ENCODE measurements around the gene MYRIP. TPM values are rescaled to one million over a fixed set of nuclear protein-coding genes. Genes with fewer than 3 reads are reported as not detected.

Gene MYRIP
- total and polyA plus RNA-seq, 4 donors = 0.98 to 11.7 (median 6.8) TPM

DNA sequence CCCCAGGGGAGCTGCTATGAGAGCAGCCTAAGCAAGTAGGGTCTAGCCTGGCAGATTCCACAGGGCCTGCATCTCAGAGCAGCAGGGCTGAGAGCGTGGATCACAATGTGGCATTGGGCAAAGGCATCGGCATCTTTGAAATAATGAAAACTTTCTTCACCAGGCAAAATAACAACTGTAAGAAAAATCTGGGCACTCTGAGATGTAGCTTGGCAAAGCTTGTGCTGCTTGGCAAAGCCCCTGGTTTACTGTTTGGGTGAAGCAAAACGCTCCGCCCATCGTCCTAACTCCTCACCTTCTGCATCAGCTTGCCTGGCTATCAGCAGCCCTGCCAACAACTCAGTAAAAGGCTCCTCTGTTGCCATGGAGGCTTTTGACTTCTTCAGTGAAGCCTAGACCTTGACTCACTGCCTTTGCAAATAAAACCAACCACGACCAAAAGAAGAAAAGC, 287.3 kb downstream of the MYRIP start:
- H3K27me3 ChIP-seq (ENCODE audit: control insufficient read depth in 4 of 4, insufficient read depth in 4 of 4, low read length in 3 of 4) = no peaks in the 10 kb centered on the region
- 63% methylated on average over 6 of the region's 6 CpGs for WGBS
- peaks cover 3 to 22% (median 5%) of the 10 kb centered on the region in 4 donors for H3K4me1 ChIP-seq (ENCODE audit: control insufficient read depth in 4 of 4, insufficient read depth in 4 of 4, low read length in 3 of 4)
- no peaks in the 10 kb centered on the region for H3K36me3 ChIP-seq (ENCODE audit: control insufficient read depth in 4 of 4, insufficient read depth in 3 of 4, low read depth in 1 of 4, low read length in 3 of 4)
- no peak overlapping the region for H3K9ac ChIP-seq (ENCODE audit: low read depth in 1 of 2, low read length in 2 of 2)
- no peak overlapping the region for H3K4me3 ChIP-seq (ENCODE audit: low read depth in 1 of 3, low read length in 3 of 3)
- no peak for DNase-seq (ENCODE audit: low spot score)
- no peak for TF ChIP-seq FOXA1 (IDR thresholded peaks at IDR 0.05)
- TF ChIP-seq, protein P1, sequence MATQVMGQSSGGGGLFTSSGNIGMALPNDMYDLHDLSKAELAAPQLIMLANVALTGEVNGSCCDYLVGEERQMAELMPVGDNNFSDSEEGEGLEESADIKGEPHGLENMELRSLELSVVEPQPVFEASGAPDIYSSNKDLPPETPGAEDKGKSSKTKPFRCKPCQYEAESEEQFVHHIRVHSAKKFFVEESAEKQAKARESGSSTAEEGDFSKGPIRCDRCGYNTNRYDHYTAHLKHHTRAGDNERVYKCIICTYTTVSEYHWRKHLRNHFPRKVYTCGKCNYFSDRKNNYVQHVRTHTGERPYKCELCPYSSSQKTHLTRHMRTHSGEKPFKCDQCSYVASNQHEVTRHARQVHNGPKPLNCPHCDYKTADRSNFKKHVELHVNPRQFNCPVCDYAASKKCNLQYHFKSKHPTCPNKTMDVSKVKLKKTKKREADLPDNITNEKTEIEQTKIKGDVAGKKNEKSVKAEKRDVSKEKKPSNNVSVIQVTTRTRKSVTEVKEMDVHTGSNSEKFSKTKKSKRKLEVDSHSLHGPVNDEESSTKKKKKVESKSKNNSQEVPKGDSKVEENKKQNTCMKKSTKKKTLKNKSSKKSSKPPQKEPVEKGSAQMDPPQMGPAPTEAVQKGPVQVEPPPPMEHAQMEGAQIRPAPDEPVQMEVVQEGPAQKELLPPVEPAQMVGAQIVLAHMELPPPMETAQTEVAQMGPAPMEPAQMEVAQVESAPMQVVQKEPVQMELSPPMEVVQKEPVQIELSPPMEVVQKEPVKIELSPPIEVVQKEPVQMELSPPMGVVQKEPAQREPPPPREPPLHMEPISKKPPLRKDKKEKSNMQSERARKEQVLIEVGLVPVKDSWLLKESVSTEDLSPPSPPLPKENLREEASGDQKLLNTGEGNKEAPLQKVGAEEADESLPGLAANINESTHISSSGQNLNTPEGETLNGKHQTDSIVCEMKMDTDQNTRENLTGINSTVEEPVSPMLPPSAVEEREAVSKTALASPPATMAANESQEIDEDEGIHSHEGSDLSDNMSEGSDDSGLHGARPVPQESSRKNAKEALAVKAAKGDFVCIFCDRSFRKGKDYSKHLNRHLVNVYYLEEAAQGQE (IDR thresholded peaks at IDR 0.05) = no peak
- TF ChIP-seq YY1 (IDR thresholded peaks at IDR 0.05) = no peak
- TF ChIP-seq JUND (IDR thresholded peaks at IDR 0.05) = no peak
- TF ChIP-seq RXRA (IDR thresholded peaks at IDR 0.05) = no peak
- no peak for TF ChIP-seq HNF4G (IDR thresholded peaks at IDR 0.05)
- TF ChIP-seq EGR1 (IDR thresholded peaks at IDR 0.05; ENCODE audit: low read depth in 2 of 2) = no peak
- TF ChIP-seq, protein P2, sequence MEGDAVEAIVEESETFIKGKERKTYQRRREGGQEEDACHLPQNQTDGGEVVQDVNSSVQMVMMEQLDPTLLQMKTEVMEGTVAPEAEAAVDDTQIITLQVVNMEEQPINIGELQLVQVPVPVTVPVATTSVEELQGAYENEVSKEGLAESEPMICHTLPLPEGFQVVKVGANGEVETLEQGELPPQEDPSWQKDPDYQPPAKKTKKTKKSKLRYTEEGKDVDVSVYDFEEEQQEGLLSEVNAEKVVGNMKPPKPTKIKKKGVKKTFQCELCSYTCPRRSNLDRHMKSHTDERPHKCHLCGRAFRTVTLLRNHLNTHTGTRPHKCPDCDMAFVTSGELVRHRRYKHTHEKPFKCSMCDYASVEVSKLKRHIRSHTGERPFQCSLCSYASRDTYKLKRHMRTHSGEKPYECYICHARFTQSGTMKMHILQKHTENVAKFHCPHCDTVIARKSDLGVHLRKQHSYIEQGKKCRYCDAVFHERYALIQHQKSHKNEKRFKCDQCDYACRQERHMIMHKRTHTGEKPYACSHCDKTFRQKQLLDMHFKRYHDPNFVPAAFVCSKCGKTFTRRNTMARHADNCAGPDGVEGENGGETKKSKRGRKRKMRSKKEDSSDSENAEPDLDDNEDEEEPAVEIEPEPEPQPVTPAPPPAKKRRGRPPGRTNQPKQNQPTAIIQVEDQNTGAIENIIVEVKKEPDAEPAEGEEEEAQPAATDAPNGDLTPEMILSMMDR (IDR thresholded peaks at IDR 0.05; ENCODE audit: low read depth, low read length, missing input control) = no peak
- no peak for TF ChIP-seq GABPA (IDR thresholded peaks at IDR 0.05 in 1 of 2, conservative IDR thresholded peaks at IDR 0.05 in 1 of 2)
- TF ChIP-seq, protein P3, sequence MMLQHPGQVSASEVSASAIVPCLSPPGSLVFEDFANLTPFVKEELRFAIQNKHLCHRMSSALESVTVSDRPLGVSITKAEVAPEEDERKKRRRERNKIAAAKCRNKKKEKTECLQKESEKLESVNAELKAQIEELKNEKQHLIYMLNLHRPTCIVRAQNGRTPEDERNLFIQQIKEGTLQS (IDR thresholded peaks at IDR 0.05) = no peak
- no peak for TF ChIP-seq SP1 (IDR thresholded peaks at IDR 0.05)
- TF ChIP-seq RAD21 (IDR thresholded peaks at IDR 0.05) = no peak
- no peak for TF ChIP-seq HNF4A (conservative IDR thresholded peaks at IDR 0.05)
- H3K9me3 ChIP-seq (ENCODE audit: control insufficient read depth in 4 of 4, low read length in 3 of 4) = no peaks in the 10 kb centered on the region
- H3K27ac ChIP-seq (ENCODE audit: low read depth in 1 of 2, low read length in 2 of 2) = no peak overlapping the region

GRCh38 chr3:40097131-40098117, 288.0 kb downstream of the MYRIP start:
- H3K9ac ChIP-seq (ENCODE audit: low read depth in 1 of 2, low read length in 2 of 2) = no peak overlapping the region
- H3K9me3 ChIP-seq (ENCODE audit: control insufficient read depth in 4 of 4, low read length in 3 of 4) = no peaks in the 10 kb centered on the region
- no peak overlapping the region for H3K4me3 ChIP-seq (ENCODE audit: low read depth in 1 of 3, low read length in 3 of 3)
- peaks cover 3 to 22% (median 5%) of the 10 kb centered on the region in 4 donors for H3K4me1 ChIP-seq (ENCODE audit: control insufficient read depth in 4 of 4, insufficient read depth in 4 of 4, low read length in 3 of 4)
- H3K36me3 ChIP-seq (ENCODE audit: control insufficient read depth in 4 of 4, insufficient read depth in 3 of 4, low read depth in 1 of 4, low read length in 3 of 4) = no peaks in the 10 kb centered on the region
- DNase-seq (ENCODE audit: low spot score) = no peak
- WGBS = 80% methylated on average over 9 of the region's 9 CpGs
- no peaks in the 10 kb centered on the region for H3K27me3 ChIP-seq (ENCODE audit: control insufficient read depth in 4 of 4, insufficient read depth in 4 of 4, low read length in 3 of 4)
- no peak overlapping the region for H3K27ac ChIP-seq (ENCODE audit: low read depth in 1 of 2, low read length in 2 of 2)
- TF ChIP-seq YY1 (IDR thresholded peaks at IDR 0.05) (no peak), FOXA2 (IDR thresholded peaks at IDR 0.05) (no peak), GABPA (IDR thresholded peaks at IDR 0.05 in 1 of 2, conservative IDR thresholded peaks at IDR 0.05 in 1 of 2) (no peak), JUND (IDR thresholded peaks at IDR 0.05) (no peak), EGR1 (IDR thresholded peaks at IDR 0.05; ENCODE audit: low read depth in 2 of 2) (no peak), ZBTB33 (IDR thresholded peaks at IDR 0.05) (no peak), FOXA1 (IDR thresholded peaks at IDR 0.05) (no peak)
- TF ChIP-seq, protein P1 (IDR thresholded peaks at IDR 0.05) = no peak
- TF ChIP-seq, protein P3 (IDR thresholded peaks at IDR 0.05) = no peak

All from liver (tissue), 9 donors.